Prostate gland (tissue), 2 donors: Measurements from ENCODE around the gene NR6A1. TPM values are rescaled to one million over a fixed set of nuclear protein-coding genes. Genes with fewer than 3 reads are reported as not detected.

Experiments
- DNase-seq: peaks from one replicate; pipeline ENCODE4 v3.0.0-alpha.2; 2019; ENCODE audit warnings: low spot score
- H3K27ac ChIP-seq, 2 donors: fragments of 200-600 bp; sonication (generic); 2 replicates each; pipeline ENCODE4 v1.5.1; 2017 to 2019
- H3K27me3 ChIP-seq: fragments of 200-600 bp; sonication (generic); replicated peaks from 2 replicates; pipeline ENCODE4 v1.5.1; 2019; ENCODE audit not compliant: insufficient read depth
- H3K36me3 ChIP-seq, 2 donors: fragments of 200-600 bp; sonication (generic); 1 replicate in 1 of 2; 2 replicates in 1 of 2; pipeline versions ENCODE4 v1.5.1 to v1.8.1; 2017 to 2019
- H3K4me1 ChIP-seq: fragments of 200-600 bp; sonication (generic); replicated peaks from 2 replicates; pipeline ENCODE4 v1.5.1; 2019
- H3K4me3 ChIP-seq, 2 donors: fragments of 200-600 bp; sonication (generic); 2 replicates each; pipeline ENCODE4 v1.5.1; 2017 to 2019
- H3K9me3 ChIP-seq: fragments of 200-600 bp; sonication (generic); 2 replicates; pipeline ENCODE4 v1.5.1; 2017
- POLR2A ChIP-seq: fragments of 450-650 bp; IDR thresholded peaks from one replicate; pipeline ENCODE4 v1.6.1; 2016; ENCODE audit warnings: antibody characterized with exemption, mild to moderate bottlenecking
- POLR2AphosphoS5 ChIP-seq: sonication (generic); formaldehyde crosslinking; IDR thresholded peaks from one replicate; pipeline ENCODE4 v1.6.1; 2017; ENCODE audit warnings: antibody characterized with exemption
- WGBS: methylation state at CpG from one replicate; pipeline ENCODE4 v1.1.5; 2018; 5-methylcytosine and 5-hydroxymethylcytosine counted together
- intact Hi-C: fragments of 100-400 bp; cut with DNase I; formaldehyde crosslinking; loops from one replicate; pipeline ENCODE4 v1.14.2; 2022
- total RNA-seq, 2 donors: library from RNA; depleted of rRNA; stranded (reverse); fragments of >200 nt; gene quantifications; one replicate each; pipeline ENCODE4 v1.1.0, GENCODE V29; 2016
- TF ChIP-seq, protein P1 (sequence below), 4 experiments: fragments of 200-600 bp in 2 of 4; fragments of 450-650 bp in 2 of 4; sonication (generic) in 2 of 4; IDR thresholded peaks; 1 replicate in 3 of 4; 2 replicates in 1 of 4; pipeline ENCODE4 v1.5.1; 2016 to 2019; ENCODE audit warnings: antibody characterized with exemption in 4 of 4, mild to moderate bottlenecking in 2 of 4, moderate library complexity in 2 of 4

The NR6A1 gene
- total RNA-seq, 2 donors from 2014 or later, result 1.3 to 53.7 TPM

DNA sequence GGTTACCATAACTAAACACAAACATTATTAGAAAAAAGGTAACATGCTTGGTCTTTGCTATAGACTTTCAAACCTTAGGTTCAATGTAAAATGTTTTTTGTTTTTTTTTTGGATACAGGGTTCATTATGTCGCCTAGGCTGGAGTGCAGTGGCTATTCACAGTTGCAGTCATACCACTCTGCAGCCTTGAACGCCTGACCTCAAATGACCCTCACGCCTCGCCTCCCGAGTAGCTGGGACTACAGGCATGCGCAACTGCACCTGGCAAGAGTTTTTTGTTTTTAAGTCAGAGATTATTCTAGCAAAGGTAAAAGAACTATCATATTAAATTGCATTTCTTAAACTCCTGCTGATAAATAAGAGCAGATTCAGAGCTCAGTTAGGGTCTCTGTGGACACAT, 208.8 kb downstream of the NR6A1 start:
- no peaks in the 10 kb centered on the region for H3K4me1 ChIP-seq
- 84% methylated on average over 6 of the region's 6 CpGs for WGBS
- H3K9me3 ChIP-seq, result no peaks in the 10 kb centered on the region
- intact Hi-C loops, result no loop called here
- no peak overlapping the region for H3K4me3 ChIP-seq
- no peaks in the 10 kb centered on the region for H3K27me3 ChIP-seq
- no peak for DNase-seq
- TF ChIP-seq POLR2AphosphoS5 (no peak), POLR2A (no peak)
- TF ChIP-seq, protein P1, sequence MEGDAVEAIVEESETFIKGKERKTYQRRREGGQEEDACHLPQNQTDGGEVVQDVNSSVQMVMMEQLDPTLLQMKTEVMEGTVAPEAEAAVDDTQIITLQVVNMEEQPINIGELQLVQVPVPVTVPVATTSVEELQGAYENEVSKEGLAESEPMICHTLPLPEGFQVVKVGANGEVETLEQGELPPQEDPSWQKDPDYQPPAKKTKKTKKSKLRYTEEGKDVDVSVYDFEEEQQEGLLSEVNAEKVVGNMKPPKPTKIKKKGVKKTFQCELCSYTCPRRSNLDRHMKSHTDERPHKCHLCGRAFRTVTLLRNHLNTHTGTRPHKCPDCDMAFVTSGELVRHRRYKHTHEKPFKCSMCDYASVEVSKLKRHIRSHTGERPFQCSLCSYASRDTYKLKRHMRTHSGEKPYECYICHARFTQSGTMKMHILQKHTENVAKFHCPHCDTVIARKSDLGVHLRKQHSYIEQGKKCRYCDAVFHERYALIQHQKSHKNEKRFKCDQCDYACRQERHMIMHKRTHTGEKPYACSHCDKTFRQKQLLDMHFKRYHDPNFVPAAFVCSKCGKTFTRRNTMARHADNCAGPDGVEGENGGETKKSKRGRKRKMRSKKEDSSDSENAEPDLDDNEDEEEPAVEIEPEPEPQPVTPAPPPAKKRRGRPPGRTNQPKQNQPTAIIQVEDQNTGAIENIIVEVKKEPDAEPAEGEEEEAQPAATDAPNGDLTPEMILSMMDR (IDR thresholded peaks at IDR 0.05), result no peak
- H3K27ac ChIP-seq, result no peak overlapping the region
- H3K36me3 ChIP-seq, result no peaks in the 10 kb centered on the region

DNA sequence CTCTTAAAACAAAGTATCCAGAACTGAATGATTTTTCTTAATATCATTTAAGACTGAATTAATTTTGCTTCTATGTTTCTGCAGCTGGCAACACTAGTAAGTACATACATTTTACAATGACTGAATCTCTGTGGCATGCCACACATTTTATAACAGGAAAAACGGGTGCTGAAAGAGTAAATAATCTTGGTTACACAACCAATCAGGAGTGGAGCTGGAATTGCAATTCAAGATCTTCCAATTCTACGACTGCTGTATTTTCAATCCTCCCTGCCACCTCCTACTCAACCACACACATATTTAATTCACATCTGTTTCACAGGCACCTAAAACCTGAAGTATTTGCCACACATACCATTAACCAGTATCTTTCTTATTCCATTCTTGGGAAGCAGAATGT, 211.2 kb downstream of the NR6A1 start:
- Histone ChIP-seq H3K36me3 (no peaks in the 10 kb centered on the region), H3K4me1 (no peaks in the 10 kb centered on the region), H3K27ac (no peak overlapping the region), H3K4me3 (no peak overlapping the region), H3K27me3 (no peaks in the 10 kb centered on the region), H3K9me3 (no peaks in the 10 kb centered on the region)
- TF ChIP-seq POLR2A, result no peak
- TF ChIP-seq, protein P1 (IDR thresholded peaks at IDR 0.05), result no peak
- TF ChIP-seq POLR2AphosphoS5, result no peak
- intact Hi-C loops, result no loop called here
- DNase-seq, result peak; percentile 16
- WGBS, result 18% methylated on average over 2 of the region's 2 CpGs

DNA sequence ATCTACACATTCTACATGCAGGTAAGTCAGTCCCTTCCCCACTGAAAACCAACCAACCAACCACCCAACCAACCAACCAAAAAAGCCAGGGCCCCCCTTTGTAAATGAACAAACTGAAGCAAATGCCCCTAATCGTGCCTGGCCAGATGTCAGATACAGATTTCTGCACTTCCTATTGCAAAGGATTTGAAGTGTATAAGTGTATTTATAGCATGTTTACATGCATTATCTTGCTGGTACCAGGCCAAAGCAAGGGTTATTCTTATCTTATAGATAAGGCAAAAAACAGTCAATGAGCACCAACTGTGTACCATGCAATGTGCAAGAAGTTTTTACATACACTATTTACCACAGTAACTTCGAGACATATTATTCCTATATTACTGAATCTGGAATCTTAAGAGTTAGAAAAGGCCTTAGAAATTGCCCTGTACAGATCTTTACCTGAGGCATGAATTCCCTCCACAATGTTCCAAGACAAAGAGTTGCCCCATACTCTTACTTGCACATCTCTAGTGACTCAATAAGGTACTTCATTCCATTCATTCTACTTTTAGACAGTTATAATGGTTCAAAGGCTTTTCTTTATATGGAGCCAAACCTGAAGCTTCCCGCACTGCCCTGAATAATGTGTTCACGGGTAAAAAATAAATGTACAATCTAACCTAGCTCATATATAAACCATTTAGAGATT, 212.2 kb downstream of the NR6A1 start:
- Histone ChIP-seq H3K27ac (no peak overlapping the region), H3K27me3 (no peaks in the 10 kb centered on the region), H3K4me1 (no peaks in the 10 kb centered on the region), H3K36me3 (no peaks in the 10 kb centered on the region), H3K4me3 (no peak overlapping the region), H3K9me3 (no peaks in the 10 kb centered on the region)
- TF ChIP-seq POLR2AphosphoS5 (no peak), POLR2A (no peak)
- TF ChIP-seq, protein P1 (IDR thresholded peaks at IDR 0.05), result no peak
- DNase-seq, result no peak
- intact Hi-C loops, result no loop called here
- 80% methylated on average over 4 of the region's 4 CpGs for WGBS

DNA sequence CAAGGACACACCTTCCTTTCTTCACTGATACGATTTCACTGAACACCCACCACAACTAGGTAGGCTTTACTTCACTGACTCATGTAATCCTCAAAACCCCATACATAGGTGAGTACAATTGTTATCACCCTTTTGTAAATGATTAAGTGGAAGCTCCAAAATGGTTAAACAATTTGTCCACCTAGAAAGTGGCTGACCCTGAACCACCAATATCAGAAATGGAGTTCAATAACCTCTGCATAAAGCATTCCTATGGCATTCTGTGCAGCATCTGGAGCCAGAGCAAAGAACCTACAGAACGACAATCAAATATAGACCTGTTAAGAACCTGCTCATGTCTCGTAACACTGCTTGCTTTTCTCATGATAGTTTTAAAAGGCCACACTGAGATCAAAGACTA, 213.2 kb downstream of the NR6A1 start:
- Histone ChIP-seq H3K4me3 (no peak overlapping the region), H3K9me3 (no peaks in the 10 kb centered on the region), H3K4me1 (no peaks in the 10 kb centered on the region), H3K27ac (no peak overlapping the region), H3K36me3 (no peaks in the 10 kb centered on the region), H3K27me3 (no peaks in the 10 kb centered on the region)
- 89% methylated on average over 3 of the region's 3 CpGs for WGBS
- intact Hi-C loops, result no loop called here
- TF ChIP-seq, protein P1 (IDR thresholded peaks at IDR 0.05), result no peak
- no peak for TF ChIP-seq POLR2A
- TF ChIP-seq POLR2AphosphoS5, result no peak
- DNase-seq, result no peak

DNA sequence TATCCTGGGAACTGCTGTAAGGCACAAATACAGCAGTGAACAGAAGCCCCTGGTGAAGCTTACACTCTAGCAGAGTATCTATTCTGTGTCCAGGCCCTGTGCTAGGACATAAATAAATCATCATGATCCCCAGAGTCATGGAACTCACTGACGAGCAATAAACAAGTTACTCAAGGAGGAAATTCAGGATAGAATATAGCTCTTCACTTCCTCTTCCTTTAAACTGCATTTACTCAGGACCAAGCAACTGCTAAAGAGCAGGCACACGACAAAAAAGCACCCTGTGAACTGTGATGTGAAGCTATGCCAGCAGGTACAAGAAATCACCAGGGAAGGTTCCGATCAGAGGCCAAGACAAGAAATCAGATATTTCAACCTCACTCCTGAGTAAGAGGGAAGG, 216.1 kb downstream of the NR6A1 start:
- H3K27ac ChIP-seq, result no peak overlapping the region
- no peaks in the 10 kb centered on the region for H3K27me3 ChIP-seq
- H3K36me3 ChIP-seq, result no peaks in the 10 kb centered on the region
- 57% methylated on average over 3 of the region's 3 CpGs for WGBS
- H3K4me3 ChIP-seq, result no peak overlapping the region
- no peaks in the 10 kb centered on the region for H3K4me1 ChIP-seq
- intact Hi-C loops, result no loop called here
- no peak for DNase-seq
- no peak for TF ChIP-seq POLR2AphosphoS5
- TF ChIP-seq POLR2A, result no peak
- TF ChIP-seq, protein P1 (IDR thresholded peaks at IDR 0.05), result no peak
- H3K9me3 ChIP-seq, result no peaks in the 10 kb centered on the region
